Stimulated activated CD8-positive, alpha-beta memory T cell treated with anti-CD3 and anti-CD28 coated beads, Interleukin-2, amount 100 ng/mL, for 48 hours (primary cell): ENCODE results near the gene AKNA.
"Not testable (repeated sequence)": the region's sequence is repeated elsewhere in the genome, so short reads cannot be mapped to it uniquely, and the experiment has no call there.

Source experiments
- DNase-seq, 2 donors: peaks; one replicate each; pipeline ENCODE4 v3.0.0-alpha.2; 2020; ENCODE audit warnings: low read depth in 2 of 2

The AKNA gene

GRCh38 chr9:114341152-114341830 is 46.5 kb downstream of the AKNA start:
- no peak for DNase-seq

GRCh38 chr9:114339130-114339908 is 48.5 kb downstream of the AKNA start:
- DNase-seq, result peak; percentile 47 to 50

GRCh38 chr9:114338187-114338586 is 49.6 kb downstream of the AKNA start:
- no peak for DNase-seq

- no peak for DNase-seq
Measured at GRCh38 chr9:114336699-114337395, 50.9 kb downstream of the AKNA start.

GRCh38 chr9:114336157-114336556 is 51.6 kb downstream of the AKNA start:
- no peak for DNase-seq

GRCh38 chr9:114335745-114336144 is 52.0 kb downstream of the AKNA start:
- no peak for DNase-seq

- DNase-seq, result no peak
Measured at GRCh38 chr9:114334490-114334889, 53.3 kb downstream of the AKNA start.

GRCh38 chr9:114333718-114334117 is 54.1 kb downstream of the AKNA start:
- not testable (repeated sequence) for DNase-seq

- not testable (repeated sequence) for DNase-seq
Measured at GRCh38 chr9:114332474-114333040, 55.2 kb downstream of the AKNA start.

GRCh38 chr9:114331229-114332195 is 56.3 kb downstream of the AKNA start:
- DNase-seq, result not testable (repeated sequence)

GRCh38 chr9:114330636-114331035 is 57.1 kb downstream of the AKNA start:
- no peak for DNase-seq

- DNase-seq, result not testable (repeated sequence)
Measured at GRCh38 chr9:114329625-114330022, 58.2 kb downstream of the AKNA start, which contains the start of gene ORM2. TSS of gene ORM2 (plus strand) at chr9:114329869. CDS start at chr9:114329905, 36 bp downstream.

- not testable (repeated sequence) for DNase-seq
Measured at GRCh38 chr9:114328937-114329624, 58.7 kb downstream of the AKNA start.

GRCh38 chr9:114328357-114328820 is 59.4 kb downstream of the AKNA start:
- not testable (repeated sequence) for DNase-seq

- DNase-seq, result no peak
Measured at GRCh38 chr9:114327749-114328148, 60.0 kb downstream of the AKNA start.

GRCh38 chr9:114325684-114326254 is 62.0 kb downstream of the AKNA start:
- DNase-seq, result not testable (repeated sequence)

- not testable (repeated sequence) for DNase-seq
Measured at GRCh38 chr9:114324965-114325364, 62.8 kb downstream of the AKNA start.

- no peak for DNase-seq
Measured at GRCh38 chr9:114324492-114324891, 63.3 kb downstream of the AKNA start.

- not testable (repeated sequence) for DNase-seq
Measured at GRCh38 chr9:114323849-114324248, 63.9 kb downstream of the AKNA start.
